ENCODE data around the gene YIPF5.

Gene YIPF5

GRCh38 chr5:144125163-144125726, 45.2 kb downstream of the YIPF5 start:
- DNase-seq, result no peak

DNA sequence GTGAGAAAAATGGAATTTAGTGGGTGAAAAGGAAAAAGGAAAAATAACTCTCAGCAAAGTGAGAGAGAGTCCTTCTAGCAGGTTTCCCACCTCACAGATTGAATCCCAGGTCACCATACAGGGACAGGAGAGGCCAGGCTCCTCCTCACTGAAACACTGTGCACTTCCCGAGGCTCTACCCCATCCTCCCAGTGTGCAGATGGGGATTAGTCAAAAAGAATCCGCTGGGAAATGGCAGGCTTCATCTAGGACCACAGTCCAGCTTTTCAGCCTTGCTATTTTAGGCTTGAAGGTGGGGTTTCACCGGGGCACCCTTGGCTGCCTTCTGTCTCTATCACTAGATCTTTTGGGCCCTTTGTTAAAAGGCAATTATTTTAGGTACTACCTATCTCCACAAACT, 47.8 kb downstream of the YIPF5 start:
- no peak for DNase-seq

DNA sequence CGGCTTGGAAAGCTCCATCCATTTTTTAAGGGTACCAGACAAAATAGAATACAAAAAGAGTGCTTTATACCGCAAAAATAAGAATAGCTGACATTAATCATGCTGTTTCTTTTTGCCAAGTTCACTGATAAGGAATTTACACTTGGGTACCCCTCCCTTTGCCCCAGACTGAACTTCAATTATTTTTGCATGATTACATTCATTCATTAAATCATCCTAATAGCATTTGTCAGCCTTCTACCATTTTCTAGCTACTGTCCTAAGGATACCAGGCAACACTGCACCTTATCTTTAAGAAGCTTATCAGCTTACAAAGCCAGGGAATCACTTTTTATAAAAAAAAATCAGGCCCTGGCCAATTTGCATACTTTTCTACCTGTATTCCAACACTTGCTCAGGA, 48.4 kb downstream of the YIPF5 start:
- no peak for DNase-seq

- no peak for DNase-seq
These were observed 48.9 kb downstream of the YIPF5 start for GRCh38 chr5:144121577-144121976.

GRCh38 chr5:144120661-144121180, 49.7 kb downstream of the YIPF5 start:
- no peak for DNase-seq

DNA sequence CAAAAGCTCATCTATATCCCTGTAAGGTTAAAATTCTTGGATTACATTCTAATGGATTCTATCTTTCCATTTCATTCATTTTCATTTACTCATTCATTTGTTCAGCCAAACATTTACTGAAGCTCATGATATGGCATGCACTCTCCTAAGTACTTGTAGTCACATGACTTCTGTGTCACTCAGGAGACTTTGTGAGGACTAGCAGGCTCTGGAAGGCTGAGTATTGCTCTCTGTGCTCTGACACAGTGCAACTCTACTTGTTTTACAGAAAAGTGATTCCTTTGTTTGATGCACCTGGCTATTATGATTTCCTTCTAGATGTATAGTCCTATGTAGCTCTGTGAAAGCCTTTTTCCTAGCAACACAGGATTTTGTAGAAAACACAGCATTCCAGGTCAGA, 53.0 kb downstream of the YIPF5 start:
- DNase-seq, result no peak

DNA sequence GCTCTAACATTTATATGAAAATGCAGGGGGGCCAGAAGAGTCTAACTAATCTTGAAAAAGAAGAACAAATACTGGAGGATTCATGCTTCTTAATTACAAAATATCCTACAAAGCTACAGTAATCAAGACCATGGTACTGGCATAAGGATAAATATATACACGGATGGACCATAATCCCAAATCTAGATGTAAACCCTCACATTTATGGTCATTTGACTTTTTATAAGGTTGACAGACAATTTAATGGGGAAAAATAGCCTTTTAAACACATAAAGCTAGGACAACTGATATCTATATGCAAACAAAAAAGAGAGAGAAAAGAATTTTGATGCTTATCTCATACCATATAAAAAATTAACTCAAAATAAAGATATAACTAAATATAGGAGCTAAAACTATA, 55.9 kb downstream of the YIPF5 start:
- DNase-seq, result no peak
